NCI-H2196 treated with DMSO at 0.1 percent for 48 hours (cell line): ENCODE data around the gene EGR1.

Experiments used
- DNase-seq: peaks from one replicate; lab custom pipeline; 2025; ENCODE audit not compliant: unreplicated experiment; lab: John Stamatoyannopoulos, UW

The EGR1 gene

DNA sequence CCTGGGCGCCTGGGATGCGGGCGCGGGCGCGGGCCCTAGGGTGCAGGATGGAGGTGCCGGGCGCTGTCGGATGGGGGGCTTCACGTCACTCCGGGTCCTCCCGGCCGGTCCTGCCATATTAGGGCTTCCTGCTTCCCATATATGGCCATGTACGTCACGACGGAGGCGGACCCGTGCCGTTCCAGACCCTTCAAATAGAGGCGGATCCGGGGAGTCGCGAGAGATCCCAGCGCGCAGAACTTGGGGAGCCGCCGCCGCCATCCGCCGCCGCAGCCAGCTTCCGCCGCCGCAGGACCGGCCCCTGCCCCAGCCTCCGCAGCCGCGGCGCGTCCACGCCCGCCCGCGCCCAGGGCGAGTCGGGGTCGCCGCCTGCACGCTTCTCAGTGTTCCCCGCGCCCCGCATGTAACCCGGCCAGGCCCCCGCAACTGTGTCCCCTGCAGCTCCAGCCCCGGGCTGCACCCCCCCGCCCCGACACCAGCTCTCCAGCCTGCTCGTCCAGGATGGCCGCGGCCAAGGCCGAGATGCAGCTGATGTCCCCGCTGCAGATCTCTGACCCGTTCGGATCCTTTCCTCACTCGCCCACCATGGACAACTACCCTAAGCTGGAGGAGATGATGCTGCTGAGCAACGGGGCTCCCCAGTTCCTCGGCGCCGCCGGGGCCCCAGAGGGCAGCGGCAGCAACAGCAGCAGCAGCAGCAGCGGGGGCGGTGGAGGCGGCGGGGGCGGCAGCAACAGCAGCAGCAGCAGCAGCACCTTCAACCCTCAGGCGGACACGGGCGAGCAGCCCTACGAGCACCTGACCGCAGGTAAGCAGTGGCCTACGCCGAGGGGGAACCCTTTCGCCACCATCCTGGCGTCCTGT lies at the start of gene EGR1:
Gene EGR1, plus strand, starts transcription at position 219 of the 864 bp plus-strand sequence. Its CDS starts 283 bp downstream, at position 502.
- DNase-seq = peak; percentile 91

DNA sequence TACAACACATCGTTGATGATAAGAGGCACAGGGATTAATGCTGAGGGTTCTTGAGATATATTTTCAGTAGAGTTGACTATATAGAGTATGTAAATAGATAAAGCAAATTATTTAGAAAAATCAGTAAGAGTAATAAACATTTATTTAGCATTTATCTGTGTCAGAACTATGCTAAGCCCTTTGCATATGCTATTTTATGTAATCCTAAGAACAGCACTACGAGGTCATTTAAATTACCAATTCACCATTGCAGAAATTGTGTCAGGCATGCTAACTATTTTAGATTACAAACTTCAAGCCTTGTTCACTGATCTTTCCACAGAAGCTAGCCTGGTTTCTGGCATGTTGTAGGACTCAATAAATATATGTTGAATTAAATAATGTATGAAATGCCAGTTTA lies 46.8 kb upstream of the EGR1 start:
- DNase-seq = no peak

DNA sequence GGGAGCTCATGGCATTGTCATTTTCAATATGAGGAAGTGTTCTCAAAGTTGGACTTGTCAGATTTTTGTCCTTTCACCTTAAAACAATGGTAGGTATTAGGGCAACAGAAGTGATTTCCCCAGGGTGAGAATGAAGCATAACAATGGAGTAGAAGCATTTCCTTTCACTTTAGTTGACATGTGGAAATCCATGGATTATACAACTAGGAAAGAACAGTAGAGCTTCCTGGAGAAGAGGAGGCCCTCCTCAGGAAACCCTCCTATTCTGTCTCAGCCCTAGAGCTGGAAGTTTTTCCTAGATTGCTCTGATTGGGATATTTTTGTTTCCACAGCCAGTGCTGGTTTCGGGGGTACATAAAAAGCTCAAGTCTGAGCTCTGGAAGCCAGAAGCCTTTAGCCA lies 40.2 kb upstream of the EGR1 start:
- DNase-seq = no peak

DNA sequence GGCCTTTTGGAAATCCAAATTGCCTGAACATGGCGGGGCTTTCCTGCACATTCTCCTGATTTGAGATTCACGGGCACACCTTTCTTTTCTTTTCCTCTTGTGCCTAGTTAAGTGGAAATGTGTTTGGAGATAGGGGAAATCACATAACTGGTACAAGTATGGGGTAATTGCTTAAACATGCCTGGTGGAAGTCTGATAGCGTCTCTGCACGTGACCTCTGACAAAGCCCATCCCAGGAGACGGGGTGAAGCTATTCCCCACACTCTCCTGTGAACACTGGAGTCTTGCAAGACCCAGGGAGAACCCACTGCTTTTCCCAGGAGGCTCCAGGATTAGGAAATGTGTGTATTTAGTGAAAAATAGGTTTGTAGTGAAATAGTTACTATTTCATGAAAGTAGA lies 29.3 kb upstream of the EGR1 start:
- no peak for DNase-seq

DNA sequence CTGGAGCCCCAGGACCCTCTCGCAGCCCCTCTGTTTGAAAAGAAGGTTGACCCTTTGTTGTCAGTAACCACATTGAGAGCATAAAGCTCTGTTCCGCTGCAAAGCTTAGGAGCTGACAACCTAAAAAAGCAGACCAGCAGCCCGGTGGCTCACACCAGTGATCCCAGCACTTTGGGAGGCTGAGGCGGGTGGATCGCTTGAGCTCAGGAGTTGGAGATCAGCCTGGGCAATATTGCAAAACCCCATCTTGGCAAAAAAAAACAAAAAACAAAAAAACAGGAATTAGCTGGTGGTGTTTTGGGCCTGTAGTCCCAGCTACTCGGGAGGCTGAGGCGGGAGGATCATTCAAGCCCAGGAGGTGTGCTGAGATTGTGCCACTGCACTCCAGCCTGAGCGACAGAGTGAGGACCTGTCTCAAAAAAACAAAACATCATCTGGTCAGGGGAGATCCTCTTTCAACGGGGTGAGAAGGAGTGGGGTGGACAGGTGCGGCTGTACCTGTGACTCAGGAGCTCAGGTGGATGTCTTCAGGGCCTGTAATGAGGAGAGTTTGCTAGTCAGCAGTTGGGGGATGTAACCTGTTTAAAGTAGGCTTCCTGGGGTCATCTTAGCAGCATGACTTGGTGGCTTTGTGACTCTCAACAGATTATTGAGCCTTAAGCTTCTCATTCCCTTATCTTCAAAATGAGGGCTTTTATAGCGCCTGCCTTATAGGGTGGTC lies 27.1 kb upstream of the EGR1 start:
- DNase-seq = no peak

DNA sequence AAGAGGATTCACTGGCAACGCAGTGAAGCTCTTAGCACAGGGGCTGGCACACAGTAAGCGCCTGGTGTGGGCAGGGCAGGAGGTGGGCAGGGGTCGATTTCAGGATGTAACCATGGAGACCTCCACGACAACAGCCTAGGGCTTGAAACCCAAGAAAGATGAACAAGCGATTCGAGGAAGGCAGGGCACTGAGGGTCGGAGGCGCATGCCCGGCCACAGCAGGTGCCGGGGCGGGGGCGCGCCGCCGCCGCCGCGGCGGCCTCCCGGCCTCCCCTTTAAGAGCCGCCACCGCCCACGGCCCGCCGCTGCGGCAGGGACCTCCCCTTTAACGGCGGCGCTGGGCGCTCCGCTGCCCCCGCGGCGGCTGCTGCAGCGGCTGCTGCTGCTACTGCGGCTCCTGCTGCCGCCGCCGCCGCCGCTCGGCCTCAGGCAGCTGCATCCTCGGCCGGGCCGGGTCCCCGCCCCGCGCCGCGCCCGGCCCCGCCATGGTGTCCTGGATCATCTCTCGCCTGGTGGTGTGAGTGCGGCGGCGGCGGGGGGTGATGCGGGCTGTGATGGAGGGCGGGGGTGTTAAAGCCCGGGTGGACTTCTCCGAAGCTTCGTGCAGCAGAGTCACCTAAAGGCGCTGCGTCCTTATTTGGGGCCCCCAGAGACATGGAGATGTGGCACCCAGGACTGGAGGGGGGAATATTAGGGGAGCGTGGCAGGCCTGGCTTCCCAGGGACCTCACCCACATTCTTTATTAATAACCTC lies 26.4 kb upstream of the EGR1 start, which contains the start of gene REEP2:
Gene REEP2, plus strand, starts transcription at position 334 of the 753 bp plus-strand sequence. Its CDS starts 152 bp downstream, at position 486.
- DNase-seq = peak; percentile 35

DNA sequence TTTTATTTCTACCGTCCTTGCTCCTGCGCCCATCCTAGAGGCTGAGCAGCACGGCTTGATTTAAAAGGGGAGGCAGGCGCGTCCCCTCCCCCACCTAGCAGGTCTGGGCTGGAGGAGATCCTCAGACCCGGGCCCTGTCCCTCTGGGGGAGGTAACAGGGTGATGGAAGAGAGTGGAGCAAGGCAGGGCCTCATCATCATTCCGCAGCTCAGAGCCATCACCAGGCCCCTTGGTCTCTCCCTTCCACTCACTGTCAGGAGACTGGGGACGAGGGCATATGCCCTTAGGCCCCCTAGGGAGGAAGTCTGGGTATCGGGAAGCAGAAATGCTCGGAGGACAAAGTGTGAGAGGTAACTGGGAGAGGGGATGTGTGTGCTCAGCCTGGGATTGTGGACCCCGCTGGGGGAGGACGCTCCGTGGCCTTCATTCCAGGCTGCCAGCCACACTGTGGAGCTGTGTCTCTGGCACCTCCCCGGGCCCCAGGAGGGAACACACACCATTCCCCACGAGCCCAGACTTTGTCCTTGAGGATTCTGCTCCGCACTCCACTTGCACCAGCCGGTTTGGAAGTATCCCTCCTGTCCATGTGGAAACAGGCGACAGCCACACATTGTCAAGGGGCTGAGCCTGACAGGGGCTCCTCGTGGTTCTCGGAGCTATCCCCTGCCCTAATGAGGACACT lies 25.7 kb upstream of the EGR1 start:
- DNase-seq = no peak

DNA sequence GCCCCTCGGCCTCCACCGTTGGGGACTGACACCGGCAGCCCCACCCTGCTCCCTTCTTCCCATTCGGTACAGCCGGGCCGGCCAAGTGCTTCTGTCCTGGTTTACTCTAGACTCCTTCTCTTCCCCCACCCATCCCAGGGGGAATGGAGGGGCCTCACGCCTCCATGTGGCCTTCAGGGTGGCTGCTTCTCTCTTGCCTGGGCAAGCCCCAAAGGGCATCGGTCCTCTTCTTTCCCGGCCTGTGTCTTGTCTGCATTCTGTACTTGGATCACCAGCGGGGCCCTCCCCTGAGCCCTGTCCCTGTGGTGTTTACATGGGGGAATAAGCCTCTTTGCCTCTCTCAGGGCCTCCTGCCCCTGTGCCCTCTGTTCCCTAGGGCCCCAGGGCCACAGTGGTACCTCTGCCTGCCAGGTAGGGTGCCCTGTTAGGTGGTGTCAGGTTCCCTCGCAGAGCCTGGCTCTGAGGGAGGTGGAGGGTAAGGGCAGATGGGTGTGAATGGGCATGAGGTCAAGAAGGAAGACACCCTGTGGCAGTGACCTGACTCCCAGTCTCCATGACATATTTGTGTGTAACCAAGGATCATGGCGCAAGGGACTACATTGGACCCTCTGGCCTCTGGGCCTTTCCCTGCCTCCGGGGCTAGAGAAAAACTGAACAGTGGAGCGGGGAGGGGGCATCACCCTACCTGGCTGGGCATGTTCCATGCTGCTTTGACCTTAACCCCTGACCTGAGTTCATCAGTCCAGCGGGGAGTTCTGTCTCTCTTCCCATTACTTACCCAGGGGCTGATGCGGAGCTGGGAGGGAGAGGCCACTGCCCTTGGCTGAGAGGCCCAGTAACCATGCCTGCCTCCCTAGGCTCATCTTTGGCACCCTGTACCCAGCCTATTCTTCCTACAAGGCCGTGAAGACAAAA lies 24.9 kb upstream of the EGR1 start:
- no peak for DNase-seq

DNA sequence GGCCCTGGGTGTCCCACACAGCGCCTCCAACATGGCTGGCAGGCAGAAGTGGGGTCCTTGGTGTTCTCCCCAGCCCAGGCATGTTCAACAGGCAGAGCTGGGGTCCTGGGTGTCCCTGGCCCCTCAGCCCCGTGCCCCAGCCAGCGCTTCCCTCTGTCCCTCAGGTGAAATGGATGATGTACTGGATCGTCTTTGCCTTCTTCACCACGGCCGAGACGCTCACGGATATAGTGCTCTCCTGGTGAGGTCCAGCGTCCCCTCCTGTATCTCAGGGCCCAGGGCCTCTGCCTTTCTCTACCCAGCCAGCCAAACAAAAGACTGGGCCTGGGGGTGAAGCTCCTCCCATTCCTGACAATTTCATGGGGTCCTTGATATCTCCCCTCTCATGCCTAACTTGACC lies 24.1 kb upstream of the EGR1 start:
- no peak for DNase-seq

DNA sequence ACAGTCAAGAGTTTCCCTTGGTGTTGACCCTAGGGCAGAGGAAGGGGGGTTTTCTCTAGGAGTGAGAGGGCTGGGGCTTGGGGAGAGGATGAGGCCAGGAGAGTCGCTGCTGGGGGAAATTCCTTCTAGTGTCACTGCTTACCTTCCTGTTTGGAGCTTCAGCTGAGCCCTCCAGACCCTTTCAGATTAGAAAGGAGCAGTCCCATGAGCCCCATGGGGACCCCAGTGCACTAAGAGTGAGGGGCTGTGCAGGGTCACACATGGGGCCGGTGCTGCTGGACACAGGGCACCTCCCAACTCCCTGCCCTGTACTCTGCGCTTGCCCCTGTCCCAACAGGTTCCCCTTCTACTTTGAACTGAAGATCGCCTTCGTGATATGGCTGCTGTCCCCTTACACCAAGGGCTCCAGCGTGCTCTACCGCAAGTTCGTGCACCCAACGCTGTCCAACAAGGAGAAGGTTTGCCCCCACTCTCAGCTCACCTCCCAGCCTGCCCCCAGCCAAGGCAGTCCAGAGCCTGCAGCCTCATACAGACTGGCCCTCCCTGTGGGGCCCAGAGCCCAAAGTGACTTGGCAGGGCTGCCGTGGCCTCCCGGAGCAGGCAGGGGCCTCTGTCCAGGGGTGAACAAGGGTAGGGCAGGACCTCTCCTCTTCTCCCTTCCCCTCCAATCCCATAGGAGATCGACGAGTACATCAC lies 21.1 kb upstream of the EGR1 start:
- no peak for DNase-seq

DNA sequence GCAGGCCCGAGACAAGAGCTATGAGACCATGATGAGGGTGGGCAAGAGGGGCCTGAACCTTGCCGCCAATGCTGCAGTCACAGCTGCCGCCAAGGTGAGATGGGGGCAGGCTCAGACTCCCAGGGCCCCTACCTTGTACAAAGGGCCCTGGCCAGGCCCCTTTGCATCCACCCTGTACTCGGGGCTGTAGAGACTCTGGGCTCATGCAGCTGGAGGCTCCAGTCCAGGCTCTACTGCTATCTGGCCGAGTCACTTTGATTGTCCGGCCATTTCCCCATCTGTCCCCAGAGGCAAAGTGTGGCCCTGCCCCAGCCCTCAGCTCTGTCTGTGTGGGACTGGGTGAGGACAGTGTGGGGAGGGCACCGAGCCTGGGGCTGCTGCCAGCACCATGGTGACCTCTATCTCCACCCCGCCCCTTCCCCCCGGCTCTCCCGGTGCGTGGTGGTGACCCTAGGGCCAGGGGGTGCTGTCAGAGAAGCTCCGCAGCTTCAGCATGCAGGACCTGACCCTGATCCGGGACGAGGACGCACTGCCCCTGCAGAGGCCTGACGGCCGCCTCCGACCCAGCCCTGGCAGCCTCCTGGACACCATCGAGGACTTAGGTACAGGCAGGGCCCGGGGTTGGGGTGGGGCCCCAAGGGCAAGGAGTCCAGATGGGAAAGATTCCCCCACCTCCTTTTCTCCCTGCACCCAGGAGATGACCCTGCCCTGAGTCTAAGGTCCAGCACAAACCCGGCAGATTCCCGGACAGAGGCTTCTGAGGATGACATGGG lies 20.3 kb upstream of the EGR1 start:
- DNase-seq = no peak

DNA sequence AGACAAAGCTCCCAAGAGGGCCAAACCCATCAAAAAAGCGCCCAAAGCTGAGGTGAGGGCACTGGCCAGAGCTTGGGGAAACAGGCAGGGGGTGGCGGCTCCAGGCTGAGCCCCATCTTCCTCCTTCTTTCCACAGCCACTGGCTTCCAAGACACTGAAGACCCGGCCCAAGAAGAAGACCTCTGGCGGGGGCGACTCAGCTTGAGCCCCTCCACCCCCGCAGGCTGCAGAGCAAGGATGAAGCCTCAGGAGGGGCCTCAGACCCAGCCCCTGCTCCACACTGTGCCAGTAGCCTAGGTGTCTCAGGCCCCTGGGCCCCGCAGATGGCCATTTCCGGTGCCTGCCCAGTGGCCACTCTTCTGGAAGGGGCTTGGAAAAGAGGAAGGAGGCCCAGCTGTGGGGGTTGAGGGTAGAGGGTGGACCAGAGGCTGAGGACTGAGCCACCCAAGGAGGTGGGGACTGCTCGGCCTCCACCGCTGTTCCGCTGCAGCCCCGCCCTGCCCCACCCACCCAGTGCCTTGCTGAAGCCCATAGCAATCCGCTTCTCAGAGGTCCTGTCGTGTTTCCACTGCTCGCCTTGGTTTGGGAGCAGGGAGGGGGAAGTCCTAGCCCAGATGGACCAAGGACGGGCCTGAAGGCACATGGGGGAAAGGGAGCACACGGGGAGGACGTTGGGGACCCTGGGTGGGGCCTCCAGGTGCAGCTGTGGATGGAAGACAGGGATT lies 19.6 kb upstream of the EGR1 start:
- no peak for DNase-seq

DNA sequence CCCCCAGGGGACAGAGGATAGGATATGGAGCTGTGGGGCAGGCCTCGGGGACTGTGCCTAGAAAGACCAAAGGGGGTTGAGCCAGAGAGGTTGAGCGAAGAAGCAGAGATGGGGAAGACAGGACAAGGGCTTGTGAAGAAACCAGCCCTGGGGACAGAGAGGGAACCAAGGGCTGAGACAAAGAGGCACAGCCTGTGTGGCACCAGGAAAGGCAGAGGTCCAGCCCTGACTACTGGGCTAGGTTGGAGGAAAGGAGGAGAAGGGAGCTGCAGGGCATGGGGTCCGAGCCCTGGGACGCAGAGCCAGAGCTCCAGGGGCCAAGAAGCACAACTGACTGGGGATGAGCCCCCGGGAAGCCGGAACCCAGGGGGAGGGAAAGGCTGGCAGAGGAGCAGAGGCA lies 17.2 kb upstream of the EGR1 start:
- no peak for DNase-seq

DNA sequence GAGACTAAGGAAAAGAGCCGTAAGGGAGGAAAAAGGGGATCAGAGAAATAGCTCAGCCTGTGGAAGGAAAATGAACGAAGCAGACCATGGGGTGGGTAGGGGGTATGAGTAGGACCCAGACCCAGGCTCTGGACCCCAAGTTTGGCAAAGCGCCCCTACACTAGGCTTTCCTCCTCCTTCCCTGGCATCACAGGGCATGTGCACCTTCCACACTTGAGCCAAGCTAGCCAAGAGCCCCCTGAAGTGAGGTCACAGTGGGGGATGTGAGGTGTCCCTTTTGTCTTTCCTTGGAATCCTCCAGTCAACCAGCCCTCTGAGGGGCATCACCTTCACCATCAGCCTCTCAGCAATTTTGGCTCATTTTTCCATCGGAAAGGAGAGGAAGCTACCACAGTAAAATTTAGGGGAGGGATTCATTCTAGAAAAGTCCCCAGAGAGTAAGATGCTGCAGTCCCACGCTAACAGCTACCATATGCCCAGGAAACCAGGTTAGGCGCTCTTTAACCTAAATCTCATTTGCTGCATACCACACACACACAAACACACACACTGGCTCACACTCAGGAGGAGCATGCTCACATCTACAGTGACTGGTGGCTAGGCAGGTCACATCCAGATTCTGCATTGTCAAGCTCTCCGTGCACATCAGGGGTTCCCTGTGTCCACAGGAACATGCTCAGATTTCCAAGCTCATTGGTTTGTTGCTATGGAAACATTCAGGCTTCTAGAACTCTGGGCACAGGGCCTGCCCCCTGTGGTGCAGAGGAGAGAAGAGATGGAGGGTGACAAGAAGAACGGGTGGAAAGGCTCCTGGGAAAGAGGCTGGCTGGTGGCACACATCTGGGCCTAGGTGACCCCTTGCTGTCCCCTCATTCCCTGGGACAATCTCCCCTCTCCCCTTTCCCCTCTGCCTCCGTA lies 16.5 kb upstream of the EGR1 start:
- DNase-seq = peak; percentile 86

DNA sequence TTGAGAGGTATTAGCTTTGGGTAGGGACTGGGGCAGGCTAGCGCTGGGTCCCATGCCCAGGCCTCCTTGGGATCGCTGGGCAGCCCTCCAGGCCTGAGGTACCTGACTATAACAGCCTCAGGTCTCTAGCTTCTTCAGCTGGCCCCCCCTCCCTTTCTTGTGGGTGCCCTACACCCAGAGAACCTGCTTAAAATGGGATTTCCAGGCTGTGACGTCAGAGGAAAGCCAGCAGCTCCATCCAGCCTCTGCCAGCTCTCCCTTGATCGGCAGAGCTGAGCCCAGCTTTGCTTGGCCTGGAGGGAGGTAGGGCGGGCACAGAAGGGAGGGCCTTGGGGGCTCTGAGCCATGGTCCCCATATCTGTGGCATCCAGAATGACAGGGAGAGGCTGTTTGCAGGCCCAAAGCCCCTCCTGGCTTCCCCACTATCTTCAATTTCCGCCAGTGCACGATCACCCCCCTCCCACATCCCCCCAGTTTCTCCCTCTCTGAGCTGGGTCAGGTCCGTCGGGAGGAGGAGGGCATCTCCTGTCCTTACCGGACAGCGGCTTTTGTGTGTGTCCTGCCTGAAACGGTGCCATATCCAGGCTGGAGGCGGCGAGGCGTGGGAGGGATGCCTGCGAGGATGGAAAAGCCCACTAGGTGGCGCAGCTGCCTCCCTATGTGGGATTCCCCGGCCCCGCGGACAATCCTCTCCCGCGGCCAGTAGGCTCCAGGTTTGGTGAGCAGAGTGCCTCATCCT lies 15.6 kb upstream of the EGR1 start:
- DNase-seq = peak; percentile 76

DNA sequence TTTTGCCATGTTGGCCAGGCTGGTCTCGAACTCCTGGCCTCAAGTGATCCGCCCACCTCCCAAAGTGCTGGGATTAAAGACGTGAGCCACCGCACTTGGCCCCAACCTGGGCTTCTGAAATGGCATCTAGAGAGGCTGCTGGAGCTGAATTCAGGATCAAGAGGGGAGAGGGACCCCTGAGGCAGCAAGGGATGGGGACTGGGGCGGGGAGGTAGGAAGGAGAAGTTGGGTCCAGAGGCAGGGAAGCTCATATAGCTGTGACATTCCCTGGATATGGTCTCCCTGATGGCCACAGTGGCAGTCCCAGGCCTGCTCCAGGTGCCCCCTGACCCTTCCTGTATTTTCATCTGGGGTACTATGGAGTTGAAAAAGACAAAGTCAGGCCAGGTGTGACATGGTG lies 14.3 kb upstream of the EGR1 start:
- DNase-seq = no peak
